ENCODE results near the gene HOXC9.

DNA sequence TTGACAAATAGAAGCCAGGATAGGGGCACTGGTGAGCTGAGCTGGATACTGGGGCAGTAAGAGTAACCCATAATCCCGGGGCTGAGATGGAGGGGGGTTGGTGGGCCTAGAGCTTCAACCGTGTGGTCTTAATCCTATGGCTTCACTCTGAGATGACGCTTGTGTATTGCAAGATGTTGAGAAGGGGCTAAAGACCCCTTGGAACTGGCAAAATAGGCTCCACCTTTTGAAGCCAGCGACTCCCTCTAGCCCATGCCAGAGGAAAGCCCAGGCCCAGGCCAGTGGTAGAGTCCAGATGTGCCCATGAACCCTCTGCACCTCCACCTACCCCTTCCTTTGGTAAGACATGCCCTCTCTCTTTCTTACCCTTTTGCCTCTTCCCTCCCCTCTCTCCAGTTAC lies 40.6 kb upstream of the HOXC9 start:
- TF ChIP-seq, protein P1, sequence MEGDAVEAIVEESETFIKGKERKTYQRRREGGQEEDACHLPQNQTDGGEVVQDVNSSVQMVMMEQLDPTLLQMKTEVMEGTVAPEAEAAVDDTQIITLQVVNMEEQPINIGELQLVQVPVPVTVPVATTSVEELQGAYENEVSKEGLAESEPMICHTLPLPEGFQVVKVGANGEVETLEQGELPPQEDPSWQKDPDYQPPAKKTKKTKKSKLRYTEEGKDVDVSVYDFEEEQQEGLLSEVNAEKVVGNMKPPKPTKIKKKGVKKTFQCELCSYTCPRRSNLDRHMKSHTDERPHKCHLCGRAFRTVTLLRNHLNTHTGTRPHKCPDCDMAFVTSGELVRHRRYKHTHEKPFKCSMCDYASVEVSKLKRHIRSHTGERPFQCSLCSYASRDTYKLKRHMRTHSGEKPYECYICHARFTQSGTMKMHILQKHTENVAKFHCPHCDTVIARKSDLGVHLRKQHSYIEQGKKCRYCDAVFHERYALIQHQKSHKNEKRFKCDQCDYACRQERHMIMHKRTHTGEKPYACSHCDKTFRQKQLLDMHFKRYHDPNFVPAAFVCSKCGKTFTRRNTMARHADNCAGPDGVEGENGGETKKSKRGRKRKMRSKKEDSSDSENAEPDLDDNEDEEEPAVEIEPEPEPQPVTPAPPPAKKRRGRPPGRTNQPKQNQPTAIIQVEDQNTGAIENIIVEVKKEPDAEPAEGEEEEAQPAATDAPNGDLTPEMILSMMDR (IDR thresholded peaks at IDR 0.05; ENCODE audit: insufficient read depth, low read length) = no peak
- TF ChIP-seq GABPA (IDR thresholded peaks at IDR 0.05; ENCODE audit: low read depth) (no peak), POLR2AphosphoS5 (IDR thresholded peaks at IDR 0.05; ENCODE audit: low read depth) (no peak), REST (IDR thresholded peaks at IDR 0.05; ENCODE audit: insufficient replicate concordance, low read depth) (no peak), SPI1 (IDR thresholded peaks at IDR 0.05; ENCODE audit: borderline replicate concordance, low read depth) (no peak)
